Ovary (tissue), 9 donors: ENCODE measurements around the gene LYRM4. TPM values are rescaled to one million over a fixed set of nuclear protein-coding genes. Genes with fewer than 3 reads are reported as not detected.

Experiments
- DNase-seq, 5 donors: peaks; one replicate each; pipeline ENCODE4 v3.0.0-alpha.2; 2019 to 2020
- H3K27ac ChIP-seq, 2 donors: fragments of 200-600 bp; one replicate each; pipeline versions ENCODE4 v1.5.1 to v1.8.0; 2019 to 2022
- H3K27me3 ChIP-seq: fragments of 200-600 bp; one replicate; pipeline ENCODE4 v1.8.0; 2022
- H3K36me3 ChIP-seq: fragments of 200-600 bp; sonication (generic); one replicate; pipeline ENCODE4 v1.5.1; 2019
- H3K4me1 ChIP-seq: one replicate; pipeline ENCODE4 v1.8.1; 2013; ENCODE audit warnings: mild to moderate bottlenecking, moderate library complexity; ENCODE audit not compliant: insufficient read depth
- H3K4me3 ChIP-seq: fragments of 200-600 bp; sonication (generic); one replicate; pipeline ENCODE4 v1.5.1; 2017
- H3K9me3 ChIP-seq, 2 donors: fragments of 200-600 bp in 1 of 2; sonication (generic) in 1 of 2; one replicate each; pipeline versions ENCODE4 v1.5.1 to v1.8.1; 2013 to 2019; ENCODE audit warnings: mild to moderate bottlenecking in 1 of 2, moderate library complexity in 1 of 2
- EP300 ChIP-seq: sonication (generic); formaldehyde crosslinking; IDR thresholded peaks from one replicate; pipeline ENCODE4 v1.6.1; 2017; ENCODE audit warnings: antibody characterized with exemption
- POLR2A ChIP-seq: fragments of 450-650 bp; IDR thresholded peaks from one replicate; pipeline ENCODE4 v1.6.1; 2017; ENCODE audit warnings: antibody characterized with exemption, mild to moderate bottlenecking, moderate library complexity
- WGBS, 3 donors: extraction: QIAGEN DNeasy Blood & Tissue Kit in 1 of 3; methylation state at CpG; one replicate each; pipeline versions ENCODE4 v1.1.5 to v1.1.7; 2013 to 2017; 5-methylcytosine and 5-hydroxymethylcytosine counted together
- intact Hi-C, 4 donors: fragments of 100-400 bp; cut with DNase I; formaldehyde crosslinking; loops; one replicate each; pipeline versions ENCODE4 v1.11.0 to v1.15.1; 2022 to 2023
- polyA plus RNA-seq, 2 donors: library from polyadenylated mRNA; stranded (reverse); fragments of 200-250 nt in 1 of 2; fragments of 350-450 nt in 1 of 2; fragmentation: Illumina TruSeq in 1 of 2; extraction: RNeasy Lipid Tissue Mini Kit (QIAGEN cat#74804) in 1 of 2; gene quantifications; one replicate each; pipeline ENCODE4 v1.2.3, GENCODE V29; 2013 to 2014
- total RNA-seq, 7 donors: library from RNA; depleted of rRNA in 2 of 7; stranded (reverse); fragments of >200 nt in 2 of 7; fragmentation: NEBNext Ultra II Directional in 3 of 7; extraction: Animal tissue kit (Norgen Biotek cat#: 25700) in 3 of 7; gene quantifications; one replicate each; pipeline versions ENCODE4 v1.1.0 to v1.2.4, GENCODE V29; 2016 to 2023
- TF ChIP-seq, protein P1 (sequence below), 3 donors: fragments of 450-650 bp in 2 of 3; fragments of 200-600 bp in 1 of 3; IDR thresholded peaks; one replicate each; pipeline versions ENCODE4 v1.5.1 to v1.8.0; 2016 to 2022; ENCODE audit warnings: antibody characterized with exemption in 3 of 3, mild to moderate bottlenecking in 1 of 3
- donor health status: DM: no; HTN: no; CAD: no; lungs with moderate emphysema.
- donor health status: DM: no; HTN: no; CAD: no.
- donor health status: Bipolar disorder and iron deficiency.
- donor health status: DM: yes; HTN: yes; CAD: no.
- donor health status: DM: no; HTN: no; CAD: no.
- donor health status: DM: yes; HTN: yes; CAD: no.

LYRM4 gene
- total and polyA plus RNA-seq, 9 donors: 28.0 to 38.2 (median 33.6) TPM

DNA sequence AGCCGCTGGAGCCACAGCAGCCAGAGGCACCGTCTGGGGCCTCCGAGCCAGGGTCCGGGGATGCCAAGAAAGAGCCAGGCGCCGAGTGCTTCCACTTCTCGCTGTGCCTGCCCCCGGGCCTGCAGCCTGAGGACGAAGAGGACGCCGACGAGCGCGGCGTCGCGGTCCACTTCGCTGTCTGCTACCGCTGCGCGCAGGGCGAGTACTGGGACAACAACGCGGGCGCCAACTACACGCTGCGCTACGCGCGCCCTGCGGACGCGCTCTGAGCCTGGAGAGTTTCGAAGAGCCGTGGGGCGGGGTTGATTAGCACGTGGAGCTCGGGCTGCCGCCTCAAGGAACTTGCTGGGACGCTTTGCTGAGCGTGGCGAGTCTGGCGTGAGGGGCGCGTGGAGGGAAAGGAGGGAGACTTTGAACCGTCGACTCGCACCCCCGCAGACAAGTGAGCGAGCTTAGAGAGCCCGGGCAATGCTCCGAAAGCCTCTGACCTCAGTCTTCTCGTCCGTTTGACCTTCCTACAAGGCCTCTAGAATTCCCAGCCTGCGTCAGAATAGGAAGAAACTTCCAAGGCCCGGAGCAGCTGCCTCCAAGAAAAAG, 174.4 kb downstream of the LYRM4 start:
- DNase-seq: no peak

DNA sequence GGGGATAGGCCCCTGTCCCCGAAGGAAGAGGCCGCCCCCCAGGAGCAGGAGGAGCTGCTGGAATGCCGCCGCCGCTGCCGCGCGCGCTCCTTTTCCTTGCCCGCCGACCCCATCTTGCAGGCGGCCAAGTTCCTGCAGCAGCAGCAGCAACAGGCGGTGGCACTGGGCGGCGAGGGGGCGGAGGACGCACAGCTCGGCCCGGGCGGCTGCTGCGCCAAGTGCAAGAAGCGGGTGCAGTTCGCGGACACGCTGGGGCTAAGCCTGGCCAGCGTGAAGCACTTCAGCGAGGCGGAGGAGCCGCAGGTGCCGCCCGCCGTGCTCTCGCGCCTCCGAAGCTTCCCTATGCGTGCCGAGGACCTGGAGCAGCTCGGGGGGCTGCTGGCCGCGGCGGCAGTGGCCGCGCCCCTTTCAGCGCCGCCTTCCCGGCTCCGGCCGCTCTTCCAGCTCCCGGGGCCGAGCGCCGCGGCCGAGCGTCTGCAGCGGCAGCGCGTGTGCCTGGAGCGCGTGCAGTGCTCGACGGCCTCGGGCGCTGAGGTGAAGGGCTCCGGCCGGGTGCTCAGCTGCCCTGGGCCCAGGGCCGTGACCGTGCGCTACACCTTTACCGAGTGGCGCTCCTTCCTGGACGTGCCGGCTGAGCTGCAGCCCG, 175.0 kb downstream of the LYRM4 start:
- intact Hi-C loops: no loop called here

More for the DNA sequence above, 174.4 kb downstream of the LYRM4 start:
- H3K4me1 ChIP-seq: peaks cover 3% of the 10 kb centered on the region
- no peaks in the 10 kb centered on the region for H3K9me3 ChIP-seq
- intact Hi-C loops: no loop called here
- H3K27me3 ChIP-seq: no peaks in the 10 kb centered on the region
- H3K4me3 ChIP-seq: peak overlapping the region; percentile 52
- TF ChIP-seq EP300 (no peak), POLR2A (no peak)
- TF ChIP-seq, protein P1, sequence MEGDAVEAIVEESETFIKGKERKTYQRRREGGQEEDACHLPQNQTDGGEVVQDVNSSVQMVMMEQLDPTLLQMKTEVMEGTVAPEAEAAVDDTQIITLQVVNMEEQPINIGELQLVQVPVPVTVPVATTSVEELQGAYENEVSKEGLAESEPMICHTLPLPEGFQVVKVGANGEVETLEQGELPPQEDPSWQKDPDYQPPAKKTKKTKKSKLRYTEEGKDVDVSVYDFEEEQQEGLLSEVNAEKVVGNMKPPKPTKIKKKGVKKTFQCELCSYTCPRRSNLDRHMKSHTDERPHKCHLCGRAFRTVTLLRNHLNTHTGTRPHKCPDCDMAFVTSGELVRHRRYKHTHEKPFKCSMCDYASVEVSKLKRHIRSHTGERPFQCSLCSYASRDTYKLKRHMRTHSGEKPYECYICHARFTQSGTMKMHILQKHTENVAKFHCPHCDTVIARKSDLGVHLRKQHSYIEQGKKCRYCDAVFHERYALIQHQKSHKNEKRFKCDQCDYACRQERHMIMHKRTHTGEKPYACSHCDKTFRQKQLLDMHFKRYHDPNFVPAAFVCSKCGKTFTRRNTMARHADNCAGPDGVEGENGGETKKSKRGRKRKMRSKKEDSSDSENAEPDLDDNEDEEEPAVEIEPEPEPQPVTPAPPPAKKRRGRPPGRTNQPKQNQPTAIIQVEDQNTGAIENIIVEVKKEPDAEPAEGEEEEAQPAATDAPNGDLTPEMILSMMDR (IDR thresholded peaks at IDR 0.05): no peak
- 20 to 30% (median 26%) methylated on average over 50 to 56 of the region's 56 CpGs for WGBS, 3 donors
- peak overlapping the region in 1 of 2 donors; percentile 4 for H3K27ac ChIP-seq
- H3K36me3 ChIP-seq: no peaks in the 10 kb centered on the region

DNA sequence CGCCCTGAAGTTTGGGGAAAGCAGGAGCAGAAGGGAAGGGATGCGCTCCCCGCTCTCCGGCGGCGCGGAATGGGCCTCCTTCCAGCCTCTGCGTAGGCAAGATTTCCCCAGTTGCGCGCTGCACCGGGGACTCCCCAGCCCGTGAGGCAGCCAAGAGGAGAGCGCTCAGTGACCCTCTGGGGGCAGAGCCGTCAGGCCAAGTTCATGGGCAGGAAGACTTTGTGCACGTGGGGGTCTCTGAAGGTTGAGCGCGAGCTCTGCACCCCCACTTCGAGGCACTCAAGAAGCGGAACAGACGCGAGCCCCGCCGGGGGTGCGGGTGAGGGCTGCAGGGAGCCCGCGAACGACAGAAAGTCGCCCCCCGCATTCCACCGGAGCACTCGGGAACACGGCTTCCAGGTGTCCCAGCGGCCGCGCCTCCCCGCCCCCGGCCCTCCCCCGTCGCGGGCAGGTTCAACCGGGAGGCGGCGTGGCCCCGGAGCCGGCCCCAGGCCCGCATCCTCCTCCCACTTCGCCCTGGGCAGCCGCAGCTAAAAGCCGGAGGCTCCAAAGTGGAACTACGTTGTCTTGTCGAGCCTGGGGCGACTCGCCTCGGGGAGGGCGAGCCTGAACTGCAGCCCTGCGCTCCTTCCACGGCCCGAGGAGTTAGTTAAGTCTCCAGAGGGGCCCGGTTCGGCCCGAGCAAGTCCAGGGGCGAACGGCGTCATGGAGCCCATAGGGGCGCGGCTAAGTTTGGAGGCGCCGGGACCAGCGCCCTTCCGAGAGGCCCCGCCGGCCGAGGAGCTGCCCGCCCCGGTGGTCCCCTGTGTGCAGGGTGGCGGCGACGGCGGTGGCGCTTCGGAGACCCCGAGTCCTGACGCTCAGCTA, 175.7 kb downstream of the LYRM4 start, which contains the start of gene PPP1R3G:
Gene PPP1R3G (plus strand): TSS at position 561 of the 867 bp plus-strand sequence. CDS start 145 bp downstream, at position 706.
- peak; percentile 46 to 75 (median 69) for DNase-seq
- TF ChIP-seq, protein P1 (IDR thresholded peaks at IDR 0.05): no peak
- TF ChIP-seq EP300 (no peak), POLR2A (no peak)
- H3K9me3 ChIP-seq: no peaks in the 10 kb centered on the region
- WGBS, 3 donors: 0 to 1% (median 0%) methylated on average over 54 to 83 of the region's 83 CpGs
- H3K27me3 ChIP-seq: no peaks in the 10 kb centered on the region
- H3K4me1 ChIP-seq: peaks cover 3% of the 10 kb centered on the region
- peak within 1 kb of the TSS; percentile 53 to 84 for H3K27ac ChIP-seq
- intact Hi-C loops: no loop called here
- peak within 1 kb of the TSS; percentile 52 for H3K4me3 ChIP-seq
- no peaks in the 10 kb centered on the region for H3K36me3 ChIP-seq

More for the DNA sequence above, 175.0 kb downstream of the LYRM4 start:
- peak overlapping the region; percentile 52 for H3K4me3 ChIP-seq
- H3K4me1 ChIP-seq: peaks cover 3% of the 10 kb centered on the region
- H3K36me3 ChIP-seq: no peaks in the 10 kb centered on the region
- TF ChIP-seq POLR2A (no peak), EP300 (no peak)
- TF ChIP-seq, protein P1 (IDR thresholded peaks at IDR 0.05): no peak
- DNase-seq: peak in 3 of 5 donors; percentile 26 to 45 (median 41)
- H3K9me3 ChIP-seq: no peaks in the 10 kb centered on the region
- peak overlapping the region in 1 of 2 donors; percentile 84 for H3K27ac ChIP-seq
- H3K27me3 ChIP-seq: no peaks in the 10 kb centered on the region
- 1 to 2% (median 1%) methylated on average over 39 to 74 of the region's 74 CpGs for WGBS, 3 donors

DNA sequence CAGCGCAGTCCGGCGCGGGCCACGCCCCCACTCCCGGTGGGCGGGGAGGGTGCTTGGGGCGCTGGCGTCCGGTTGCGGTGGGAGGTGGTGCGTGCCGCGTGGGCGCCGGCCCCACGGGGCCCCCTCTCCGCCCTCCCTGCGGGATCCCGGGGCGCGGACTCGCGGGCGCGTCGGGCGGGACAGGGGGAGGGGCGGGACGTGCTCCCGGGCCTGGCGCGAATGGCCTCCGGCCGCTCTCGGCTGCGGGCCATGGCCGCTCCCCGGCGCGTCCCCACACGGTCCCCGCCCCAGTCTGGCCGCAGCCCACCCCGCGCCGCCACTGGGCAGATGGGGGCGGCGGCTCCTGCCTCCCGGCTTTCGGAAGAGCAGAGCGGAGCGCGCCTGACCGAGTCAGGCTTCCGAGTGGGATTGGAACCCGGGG, 176.4 kb downstream of the LYRM4 start:
- Histone ChIP-seq H3K27me3 (no peaks in the 10 kb centered on the region), H3K36me3 (no peaks in the 10 kb centered on the region), H3K4me3 (peak overlapping the region; percentile 52), H3K27ac (peak overlapping the region; percentile 53 to 84), H3K4me1 (peaks cover 3% of the 10 kb centered on the region), H3K9me3 (no peaks in the 10 kb centered on the region)
- WGBS, 3 donors: 0 to 1% (median 0%) methylated on average over 1 to 57 of the region's 57 CpGs
- peak; percentile 22 to 69 (median 61) for DNase-seq
- TF ChIP-seq POLR2A (no peak), EP300 (no peak)
- TF ChIP-seq, protein P1 (IDR thresholded peaks at IDR 0.05): no peak
- intact Hi-C loops: no loop called here
